ENCODE measurements around the gene CST7.

- TF ChIP-seq CTCF (IDR thresholded peaks at IDR 0.05) (no peak), POLR2AphosphoS5 (IDR thresholded peaks at IDR 0.05) (no peak), POLR2A (IDR thresholded peaks at IDR 0.05) (no peak), EP300 (IDR thresholded peaks at IDR 0.05) (no peak)
These were observed 34.5 kb upstream of the CST7 start for GRCh38 chr20:24914388-24915241.

Measured in suprapubic skin (tissue), 4 donors.